ENCODE results near the gene APLP1. TPM values are rescaled to one million over a fixed set of nuclear protein-coding genes. Genes with fewer than 3 reads are reported as not detected.
"Not testable (repeated sequence)": the region's sequence is repeated elsewhere in the genome, so short reads cannot be mapped to it uniquely, and the experiment has no call there.

The APLP1 gene
- polyA plus RNA-seq, 1 donor = 7.1 TPM

DNA sequence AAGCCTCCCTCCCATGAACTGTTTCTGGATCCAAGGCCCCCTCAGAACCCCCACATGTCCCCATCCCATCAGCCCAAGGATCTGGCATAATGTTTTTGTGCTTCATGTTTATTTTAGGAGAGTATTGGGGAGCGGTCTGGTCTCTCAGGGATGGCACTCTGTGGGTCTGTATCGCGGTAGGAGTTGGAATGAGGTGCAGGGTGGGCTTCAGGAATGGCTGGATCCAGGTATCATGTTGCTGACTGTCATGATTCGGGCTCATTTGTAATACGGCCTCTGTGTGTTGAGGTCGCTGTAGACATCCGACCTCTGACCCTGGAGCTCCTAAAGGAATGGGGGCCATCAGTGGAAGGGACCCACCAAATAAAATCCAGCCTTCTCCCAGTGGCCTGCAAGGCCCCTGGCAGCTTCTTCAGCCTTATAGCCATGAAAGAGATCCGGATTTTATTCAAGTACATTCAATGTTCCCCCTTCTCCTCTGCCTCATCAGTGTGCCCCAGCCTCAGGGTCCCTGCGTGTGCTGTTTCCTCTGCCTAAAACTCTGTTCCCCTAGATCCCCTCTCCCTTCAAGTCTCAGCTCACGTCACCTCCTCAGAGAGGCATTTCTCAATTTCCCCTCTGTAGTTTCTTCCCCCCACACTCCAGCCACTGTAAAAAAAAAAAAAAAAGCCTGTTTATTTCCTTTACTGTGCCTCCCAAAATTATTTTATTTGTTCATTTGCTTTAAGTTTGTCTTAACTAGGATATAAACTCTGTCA, 36.1 kb downstream of the APLP1 start:
- DNase-seq (ENCODE audit: low read depth) = no peak

DNA sequence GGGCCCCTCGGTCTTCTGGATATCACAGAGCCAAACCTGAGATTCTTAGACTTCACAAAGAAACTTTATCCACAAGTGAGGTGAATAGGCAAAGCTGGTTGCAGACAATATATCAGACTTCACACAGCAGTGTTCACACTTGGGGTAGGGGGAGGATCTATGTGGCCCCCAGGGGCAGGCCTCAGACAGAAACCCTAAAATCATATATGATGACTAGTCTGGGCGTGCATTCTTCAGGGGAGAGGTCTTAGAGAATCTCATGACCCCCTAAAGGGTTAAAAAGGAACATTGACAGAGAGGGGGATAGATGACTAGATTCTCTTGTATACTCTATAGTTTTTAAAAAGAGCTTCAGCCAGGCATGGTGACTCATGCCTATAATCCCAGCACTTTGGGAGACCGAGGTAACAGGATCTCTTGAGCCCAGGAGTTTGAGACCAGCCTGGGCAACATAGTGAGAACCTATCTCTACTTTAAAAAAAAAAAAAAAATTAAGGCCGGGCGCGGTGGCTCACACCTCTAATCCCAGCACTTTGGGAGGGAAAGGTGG, 36.9 kb downstream of the APLP1 start:
- DNase-seq (ENCODE audit: low read depth) = no peak

DNA sequence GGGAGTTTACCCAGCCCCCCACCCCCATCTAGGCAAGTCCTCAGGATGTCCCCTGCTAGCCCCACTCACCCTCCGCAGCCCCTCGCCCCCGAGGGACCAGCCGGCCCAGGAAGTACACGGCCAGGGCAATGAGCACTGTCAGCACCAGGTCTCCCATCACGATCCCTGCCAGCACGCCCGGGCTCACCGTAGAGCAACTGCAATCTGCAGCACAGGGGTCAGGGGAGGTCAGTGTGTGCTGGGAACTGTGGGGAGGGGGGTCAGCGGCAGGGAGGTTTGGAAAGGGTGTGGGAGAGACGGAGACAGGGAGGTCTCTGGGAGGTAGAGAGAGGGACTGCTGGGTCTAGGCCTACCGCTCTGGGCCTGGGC, 39.0 kb downstream of the APLP1 start:
- no peak for DNase-seq (ENCODE audit: low read depth)

DNA sequence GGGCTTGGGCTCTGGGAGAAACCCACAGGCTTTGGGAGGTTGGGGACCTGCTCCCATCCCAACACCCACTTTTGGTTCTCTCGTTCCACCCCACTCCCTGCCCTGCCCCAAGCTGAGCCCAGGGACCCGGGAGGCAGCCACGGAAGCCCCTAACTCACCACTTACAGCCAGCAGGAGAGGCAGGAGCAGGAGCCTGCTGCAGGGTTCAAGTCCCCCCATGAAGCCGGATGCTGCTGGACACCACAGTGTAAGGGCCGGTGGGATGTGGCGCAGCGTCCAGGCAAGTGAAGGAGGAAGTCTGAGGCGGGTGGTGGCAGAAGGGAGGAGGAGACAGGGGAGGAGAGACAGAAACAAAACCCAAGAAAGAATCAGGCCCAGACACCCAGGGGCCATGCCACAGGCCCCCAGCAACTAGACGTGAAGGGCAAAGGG, 39.7 kb downstream of the APLP1 start, which contains the start of gene TYROBP:
Gene TYROBP, minus strand, starts transcription at position 286 of the 432 bp plus-strand sequence. Its CDS starts 67 bp downstream, at position 219.
- no peak for DNase-seq (ENCODE audit: low read depth)

DNA sequence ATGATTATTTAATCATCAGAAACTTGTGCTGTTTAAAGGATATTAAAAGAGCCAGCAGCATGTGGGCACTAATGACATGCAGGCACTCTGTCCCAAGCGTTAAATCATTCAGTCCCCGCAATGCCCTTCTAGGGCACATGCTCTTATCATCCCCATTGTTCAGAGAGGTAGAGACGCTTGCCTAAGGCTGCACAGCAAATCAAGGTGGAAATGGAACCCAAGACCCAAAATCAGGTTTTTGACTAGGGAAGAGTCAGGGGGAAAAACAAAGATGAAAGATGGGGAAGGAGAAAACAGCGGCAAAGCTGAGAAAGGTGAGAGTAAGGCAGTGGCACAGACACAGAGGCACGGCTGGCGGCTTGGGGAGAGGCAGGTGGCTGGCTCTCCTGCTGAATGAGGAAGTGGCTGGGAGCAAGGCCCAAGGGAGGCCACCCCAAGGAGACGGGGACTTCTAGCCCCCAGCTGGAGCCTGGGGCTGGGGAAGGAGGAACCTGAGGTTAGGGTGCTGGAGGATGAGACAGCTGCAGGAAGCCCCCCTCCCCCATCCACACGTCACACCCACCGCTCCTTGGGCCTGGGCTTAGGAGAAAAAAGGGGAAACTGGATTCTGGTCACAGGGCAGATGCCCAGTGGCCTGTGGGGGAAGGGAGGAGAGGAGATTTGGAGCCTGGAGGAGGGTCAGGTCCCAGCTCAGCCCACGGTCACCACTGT, 40.8 kb downstream of the APLP1 start:
- no peak for DNase-seq (ENCODE audit: low read depth)

DNA sequence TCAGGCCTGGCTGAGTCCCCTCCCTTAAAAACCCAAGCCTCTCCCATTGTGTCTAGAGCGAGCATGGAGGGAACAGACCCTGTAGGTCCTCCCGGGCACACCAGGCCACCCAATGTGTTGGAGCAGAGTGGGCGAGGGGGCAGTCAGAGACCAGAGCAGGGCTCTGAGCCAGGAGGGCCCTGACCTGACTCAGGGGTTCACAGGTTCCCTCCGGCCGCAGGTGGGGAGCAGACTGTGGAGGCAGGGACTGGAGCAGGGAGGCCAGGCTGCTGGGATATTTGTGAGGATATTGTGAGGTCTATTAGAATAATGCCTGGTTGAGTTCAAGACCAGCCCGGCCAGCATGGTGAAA, 41.3 kb downstream of the APLP1 start:
- DNase-seq (ENCODE audit: low read depth) = no peak

DNA sequence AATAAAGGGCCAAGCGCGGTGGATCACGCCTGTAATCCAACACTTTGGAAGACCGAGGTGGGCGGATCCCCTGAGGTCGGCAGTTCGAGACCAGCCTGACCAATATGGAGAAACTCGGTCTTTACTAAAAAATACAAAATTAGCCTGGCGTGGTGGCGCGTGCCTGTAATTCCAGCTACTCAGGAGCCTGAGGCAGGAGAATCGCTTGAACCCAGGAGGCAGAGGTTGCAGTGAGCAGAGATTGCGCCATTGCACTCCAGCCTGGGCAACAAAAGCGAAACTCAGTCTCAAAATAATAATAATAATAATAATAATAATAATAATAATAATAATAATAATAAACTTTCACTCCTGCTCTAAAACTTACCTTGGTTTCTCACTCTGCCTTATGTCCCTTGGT, 42.0 kb downstream of the APLP1 start:
- DNase-seq (ENCODE audit: low read depth) = not testable (repeated sequence)

DNA sequence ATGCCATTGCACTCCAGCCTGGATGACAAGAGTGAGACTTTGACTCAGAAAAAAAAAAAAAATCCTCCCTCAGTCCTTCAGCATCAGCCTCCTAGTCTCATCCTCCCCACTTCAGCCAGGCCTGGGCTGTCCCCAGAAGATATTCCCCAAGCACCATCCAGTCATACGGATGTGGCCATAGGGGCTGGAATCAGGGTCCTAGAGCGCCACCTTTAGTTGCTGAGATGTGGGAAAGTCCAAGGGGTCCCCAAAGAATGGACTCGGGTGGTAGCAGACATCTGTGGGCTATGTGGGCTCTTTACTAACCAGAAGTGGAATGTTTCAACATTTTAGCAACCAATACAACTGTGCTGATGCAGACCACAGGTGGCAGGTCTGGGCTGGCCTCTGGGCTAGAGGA, 42.8 kb downstream of the APLP1 start:
- no peak for DNase-seq (ENCODE audit: low read depth)

DNA sequence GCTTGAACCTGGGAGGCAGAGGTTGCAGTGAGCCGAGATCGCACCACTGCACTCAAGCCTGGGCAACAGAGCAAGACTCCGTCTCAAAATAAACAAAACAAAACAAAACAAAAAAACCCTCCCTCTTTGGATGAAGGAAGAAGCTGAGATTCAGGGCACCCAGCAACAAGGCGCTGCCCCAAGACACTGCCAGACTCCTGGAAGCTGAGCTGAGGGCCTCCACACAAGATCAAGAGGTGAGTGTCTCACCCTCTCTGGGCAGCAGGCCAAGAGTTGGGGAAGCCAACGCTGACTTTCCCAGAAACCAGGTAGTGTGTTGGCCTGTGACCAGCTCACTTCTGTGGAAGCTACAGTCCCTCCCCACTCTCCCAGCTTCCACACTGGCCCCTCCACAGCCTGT, 43.4 kb downstream of the APLP1 start:
- no peak for DNase-seq (ENCODE audit: low read depth)

DNA sequence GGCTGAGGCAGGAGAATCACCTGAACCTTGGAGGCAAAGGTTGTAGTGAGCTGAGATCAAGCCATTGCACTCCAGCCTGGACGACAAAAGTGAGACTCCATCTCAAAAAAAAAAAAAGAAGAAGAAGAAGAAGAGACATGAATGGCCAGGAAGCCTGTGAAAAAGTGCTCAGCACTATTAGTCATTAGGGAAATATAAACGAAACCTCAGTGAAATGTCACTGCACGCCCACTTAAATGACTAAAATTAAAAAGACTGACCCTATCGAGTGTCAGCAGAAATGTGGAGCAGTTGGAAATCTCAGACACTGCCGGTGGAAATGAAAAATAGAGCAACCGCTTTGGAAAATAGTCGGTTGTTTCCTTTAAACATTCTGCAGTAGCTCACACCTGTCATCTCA, 45.2 kb downstream of the APLP1 start:
- DNase-seq (ENCODE audit: low read depth) = no peak

DNA sequence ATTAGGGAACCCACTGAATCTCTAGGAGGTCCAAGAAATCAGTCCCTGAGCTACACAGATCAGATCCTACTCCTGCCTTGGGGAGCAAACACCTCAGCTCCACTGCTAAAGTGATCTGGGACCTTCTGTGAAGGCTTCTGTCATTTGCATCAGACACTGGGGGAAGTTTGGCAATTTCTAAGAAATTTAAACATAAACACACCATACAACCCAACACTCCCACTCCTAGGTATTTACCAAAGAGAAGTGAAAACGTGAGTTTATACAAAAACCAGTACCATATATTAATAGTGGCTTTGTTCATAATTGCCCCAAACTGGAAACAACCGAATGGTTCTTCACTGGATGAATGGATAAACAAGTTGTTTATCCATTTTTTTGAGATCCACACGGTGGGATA, 47.1 kb downstream of the APLP1 start:
- no peak for DNase-seq (ENCODE audit: low read depth)

DNA sequence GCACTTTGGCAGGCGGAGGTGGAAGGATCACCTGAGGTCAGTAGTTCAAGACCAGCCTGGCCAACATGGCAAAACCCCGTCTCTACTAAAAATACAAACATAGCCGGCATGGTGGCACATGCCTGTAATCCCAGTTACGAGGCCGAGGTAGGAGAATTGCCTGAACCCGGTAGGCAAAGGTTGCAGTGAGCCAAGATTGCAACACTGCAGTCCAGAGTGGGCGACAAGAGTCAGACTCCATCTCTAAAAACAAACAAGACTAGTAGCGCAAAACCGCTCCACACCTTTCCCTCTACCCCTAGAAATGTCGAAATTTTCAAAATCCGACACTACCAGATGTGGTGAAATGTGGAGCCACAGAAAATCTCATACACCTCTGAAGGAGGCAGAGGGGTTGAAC, 50.9 kb downstream of the APLP1 start:
- DNase-seq (ENCODE audit: low read depth) = no peak

DNA sequence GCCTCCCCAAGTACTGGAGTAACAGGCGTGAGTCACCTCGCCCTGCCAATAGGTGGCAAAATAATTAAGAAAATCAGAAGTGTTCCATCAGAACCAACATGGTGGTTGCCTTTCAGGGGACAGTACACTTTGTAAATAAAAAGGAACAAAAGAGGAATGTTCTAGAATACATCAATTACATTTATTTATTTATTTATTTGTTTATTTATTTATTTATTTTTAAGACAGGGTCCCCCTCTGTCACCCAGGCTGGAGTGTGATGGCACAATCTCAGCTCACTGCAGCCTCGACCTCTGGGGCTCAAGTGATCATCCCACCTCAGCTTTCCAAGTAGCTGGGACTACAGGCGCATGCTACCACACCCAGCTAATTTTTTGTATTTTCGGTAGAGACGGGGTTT, 52.6 kb downstream of the APLP1 start:
- DNase-seq (ENCODE audit: low read depth) = no peak

DNA sequence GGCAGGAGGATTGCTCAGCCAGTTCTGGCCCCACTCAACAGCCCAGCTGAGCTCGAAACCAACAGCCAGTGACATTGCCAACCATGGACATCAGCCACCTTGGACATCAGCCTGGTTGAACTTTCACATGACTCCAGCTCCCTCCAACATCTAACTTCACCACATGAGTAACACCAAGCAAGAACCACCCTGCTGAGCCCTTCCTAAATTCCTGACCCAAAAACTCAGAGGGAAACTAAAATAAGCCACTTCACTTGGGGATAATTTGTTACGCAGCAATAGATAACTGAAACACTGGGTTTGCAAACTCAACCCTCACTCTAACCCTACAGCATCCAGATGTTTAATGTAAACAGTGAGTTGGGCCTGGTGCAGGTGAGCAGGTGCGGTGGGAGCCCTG, 57.1 kb downstream of the APLP1 start:
- DNase-seq (ENCODE audit: low read depth) = no peak

DNA sequence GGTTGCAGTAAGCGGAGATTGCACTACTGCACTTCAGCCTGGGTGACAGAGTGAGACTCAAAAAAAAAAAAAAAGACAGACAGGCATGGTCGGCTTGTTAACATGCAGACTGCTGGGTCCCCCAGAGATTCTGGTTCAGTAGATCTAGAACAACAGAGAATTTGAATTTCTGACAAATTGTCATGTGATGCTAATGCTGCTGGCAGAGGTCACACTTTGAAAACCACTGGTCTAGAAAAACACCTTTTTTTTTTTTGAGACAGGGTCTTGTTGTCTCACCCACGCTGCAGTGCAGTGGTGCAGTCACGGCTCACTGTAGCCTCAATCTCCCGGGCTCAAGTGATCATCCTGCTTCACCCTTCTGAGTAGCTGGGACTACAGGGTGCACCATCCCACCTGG, 60.1 kb downstream of the APLP1 start:
- no peak for DNase-seq (ENCODE audit: low read depth)

Other genes starting within 250 kb of the APLP1 start
- 44.1 TPM for gene RBM42, start 239.5 kb upstream of the APLP1 start, polyA plus RNA-seq (ENCODE audit: insufficient read length)
- 2.4 TPM for gene ETV2, start 226.8 kb upstream of the APLP1 start, polyA plus RNA-seq (ENCODE audit: insufficient read length)
- 266 TPM for gene COX6B1, start 220.3 kb upstream of the APLP1 start, polyA plus RNA-seq (ENCODE audit: insufficient read length)
- not detected for gene UPK1A, start 202.1 kb upstream of the APLP1 start, polyA plus RNA-seq (ENCODE audit: insufficient read length)
- not detected for gene ZBTB32, start 164.0 kb upstream of the APLP1 start, polyA plus RNA-seq (ENCODE audit: insufficient read length)
- 23.0 TPM for gene KMT2B, start 150.6 kb upstream of the APLP1 start, polyA plus RNA-seq (ENCODE audit: insufficient read length)
- gene IGFLR1, start 126.1 kb upstream of the APLP1 start, polyA plus RNA-seq (ENCODE audit: insufficient read length) = 3.3 TPM
- 16.6 TPM for gene U2AF1L4, start 123.2 kb upstream of the APLP1 start, polyA plus RNA-seq (ENCODE audit: insufficient read length)
- gene PSENEN, start 122.9 kb upstream of the APLP1 start, polyA plus RNA-seq (ENCODE audit: insufficient read length) = 31.7 TPM
- 8.6 TPM for gene LIN37, start 120.0 kb upstream of the APLP1 start, polyA plus RNA-seq (ENCODE audit: insufficient read length)
- gene HSPB6, start 111.5 kb upstream of the APLP1 start, polyA plus RNA-seq (ENCODE audit: insufficient read length) = 853 TPM
- gene PROSER3, start 110.4 kb upstream of the APLP1 start, polyA plus RNA-seq (ENCODE audit: insufficient read length) = 13.9 TPM
- 15.0 TPM for gene ARHGAP33, start 93.0 kb upstream of the APLP1 start, polyA plus RNA-seq (ENCODE audit: insufficient read length)
- gene PRODH2, start 55.7 kb upstream of the APLP1 start, polyA plus RNA-seq (ENCODE audit: insufficient read length) = not detected
- 0.24 TPM for gene NPHS1, start 16.1 kb upstream of the APLP1 start, polyA plus RNA-seq (ENCODE audit: insufficient read length)
- 0.28 TPM for gene KIRREL2, start 11.7 kb upstream of the APLP1 start, polyA plus RNA-seq (ENCODE audit: insufficient read length)
- 1.2 TPM for gene NFKBID, start 32.0 kb downstream of the APLP1 start, polyA plus RNA-seq (ENCODE audit: insufficient read length)
- 4.7 TPM for gene HCST, start 34.0 kb downstream of the APLP1 start, polyA plus RNA-seq (ENCODE audit: insufficient read length)
- 14.7 TPM for gene TYROBP, start 39.7 kb downstream of the APLP1 start, polyA plus RNA-seq (ENCODE audit: insufficient read length)
- 7.0 TPM for gene LRFN3, start 67.8 kb downstream of the APLP1 start, polyA plus RNA-seq (ENCODE audit: insufficient read length)
- 12.9 TPM for gene SDHAF1, start 126.6 kb downstream of the APLP1 start, polyA plus RNA-seq (ENCODE audit: insufficient read length)
- gene SYNE4, start 140.2 kb downstream of the APLP1 start, polyA plus RNA-seq (ENCODE audit: insufficient read length) = 0.59 TPM
- gene ALKBH6, start 145.6 kb downstream of the APLP1 start, polyA plus RNA-seq (ENCODE audit: insufficient read length) = 8.5 TPM
- 15.5 TPM for gene CLIP3, start 164.3 kb downstream of the APLP1 start, polyA plus RNA-seq (ENCODE audit: insufficient read length)
- gene THAP8, start 185.7 kb downstream of the APLP1 start, polyA plus RNA-seq (ENCODE audit: insufficient read length) = 8.6 TPM
- 2.5 TPM for gene WDR62, start 186.3 kb downstream of the APLP1 start, polyA plus RNA-seq (ENCODE audit: insufficient read length)
- not detected for gene OVOL3, start 242.6 kb downstream of the APLP1 start, polyA plus RNA-seq (ENCODE audit: insufficient read length)
- 42.3 TPM for gene POLR2I, start 246.3 kb downstream of the APLP1 start, polyA plus RNA-seq (ENCODE audit: insufficient read length)
- 80.0 TPM for gene TBCB, start 246.9 kb downstream of the APLP1 start, polyA plus RNA-seq (ENCODE audit: insufficient read length)